HEK293 (cell line): ENCODE data around the gene OR8D1.

Experiments used
- CTCF ChIA-PET: fragments of 350-600 bp; formaldehyde crosslinking; extraction: SDS; loops from one replicate; lab custom pipeline; 2021; ENCODE audit warnings: antibody characterized with exemption; lab: Yijun Ruan, JAX
- POLR2A ChIA-PET: fragments of 300-600 bp; formaldehyde crosslinking; extraction: SDS; loops from one replicate; lab custom pipeline; 2020; ENCODE audit warnings: antibody characterized with exemption, inconsistent platforms; lab: Yijun Ruan, JAX
- H3K27ac ChIP-seq: fragments of 200-500 bp; sonication (Bioruptor generic); 2 replicates; pipeline ENCODE4 v1.5.1; 2014; ENCODE audit warnings: low read depth, low read length, control low read depth, inconsistent platforms; ENCODE audit errors: extremely low read depth
- H3K36me3 ChIP-seq, 2 experiments: fragments of 200-500 bp in 1 of 2; sonication (Bioruptor generic) in 1 of 2; 1 replicate in 1 of 2; 2 replicates in 1 of 2; pipeline ENCODE4 v1.5.1; 2014 to 2017; ENCODE audit warnings: inconsistent platforms in 2 of 2, low read length in 2 of 2; ENCODE audit not compliant: control insufficient read depth in 2 of 2, insufficient read depth in 1 of 2
- H3K4me1 ChIP-seq: fragments of 200-500 bp; sonication (Bioruptor generic); 2 replicates; pipeline ENCODE4 v1.5.1; 2014; ENCODE audit warnings: mild to moderate bottlenecking, low read length, inconsistent platforms; ENCODE audit not compliant: control insufficient read depth, insufficient read depth
- H3K4me3 ChIP-seq: 2 replicates; pipeline ENCODE4 v1.5.1; 2011; ENCODE audit warnings: low read depth, mild to moderate bottlenecking, control low read depth, low read length, moderate library complexity
- H3K9me3 ChIP-seq: fragments of 200-500 bp; sonication (Bioruptor generic); 2 replicates; pipeline ENCODE4 v1.5.1; 2014; ENCODE audit warnings: low read depth, low read length, inconsistent platforms; ENCODE audit not compliant: control insufficient read depth, insufficient read depth
- FEZF1 ChIP-seq: fragments of 450-650 bp; formaldehyde crosslinking; IDR thresholded peaks from 2 replicates; pipeline ENCODE4 v1.5.1; 2016; ENCODE audit warnings: missing biosample characterization, missing genetic modification characterization
- GLI4 ChIP-seq: fragments of 450-650 bp; formaldehyde crosslinking; IDR thresholded peaks from 2 replicates; pipeline ENCODE4 v1.5.1; 2016; ENCODE audit warnings: missing biosample characterization, missing genetic modification characterization
- GLIS1 ChIP-seq: fragments of 450-650 bp; formaldehyde crosslinking; IDR thresholded peaks from 2 replicates; pipeline ENCODE4 v1.5.1; 2016; ENCODE audit warnings: missing biosample characterization, missing genetic modification characterization
- PRDM1 ChIP-seq: fragments of 450-650 bp; formaldehyde crosslinking; IDR thresholded peaks from 2 replicates; pipeline ENCODE4; 2016; ENCODE audit warnings: missing biosample characterization, missing genetic modification characterization
- SP7 ChIP-seq: fragments of 450-650 bp; formaldehyde crosslinking; IDR thresholded peaks from 2 replicates; pipeline ENCODE4 v1.5.1; 2016; ENCODE audit warnings: missing biosample characterization, missing genetic modification characterization
- TCF7L2 ChIP-seq: IDR thresholded peaks from 2 replicates; pipeline ENCODE4 v1.6.1; 2011; ENCODE audit warnings: low read depth, mild to moderate bottlenecking, inconsistent platforms, low read length, moderate library complexity, borderline replicate concordance
- YY1 ChIP-seq: fragments of 450-650 bp; formaldehyde crosslinking; IDR thresholded peaks from 2 replicates; pipeline ENCODE4 v1.5.1; 2018; ENCODE audit warnings: missing biosample characterization, missing genetic modification characterization
- ZBTB6 ChIP-seq: fragments of 450-650 bp; formaldehyde crosslinking; IDR thresholded peaks from 2 replicates; pipeline ENCODE4 v1.5.1; 2017; ENCODE audit warnings: missing biosample characterization, missing genetic modification characterization
- ZFHX2 ChIP-seq: fragments of 450-650 bp; formaldehyde crosslinking; conservative IDR thresholded peaks from 2 replicates; pipeline ENCODE4 v1.5.1; 2016; ENCODE audit warnings: missing biosample characterization, missing genetic modification characterization
- ZNF133 ChIP-seq: fragments of 450-650 bp; formaldehyde crosslinking; IDR thresholded peaks from 2 replicates; pipeline ENCODE4 v1.5.1; 2016; ENCODE audit warnings: missing biosample characterization, missing genetic modification characterization
- ZNF169 ChIP-seq: fragments of 450-650 bp; formaldehyde crosslinking; IDR thresholded peaks from 2 replicates; pipeline ENCODE4 v1.5.1; 2016; ENCODE audit warnings: missing biosample characterization, missing genetic modification characterization
- ZNF184 ChIP-seq: fragments of 450-650 bp; IDR thresholded peaks from 2 replicates; pipeline ENCODE4 v1.5.1; 2018; ENCODE audit warnings: missing biosample characterization, mild to moderate bottlenecking, missing genetic modification characterization
- ZNF2 ChIP-seq: fragments of 450-650 bp; formaldehyde crosslinking; IDR thresholded peaks from 2 replicates; pipeline ENCODE4 v1.5.1; 2016; ENCODE audit warnings: missing biosample characterization, missing genetic modification characterization
- ZNF211 ChIP-seq: fragments of 450-650 bp; formaldehyde crosslinking; IDR thresholded peaks from 2 replicates; pipeline ENCODE4 v1.5.1; 2016; ENCODE audit warnings: low read depth, missing biosample characterization, missing genetic modification characterization
- ZNF266 ChIP-seq: fragments of 450-650 bp; formaldehyde crosslinking; IDR thresholded peaks from 2 replicates; pipeline ENCODE4 v1.5.1; 2016; ENCODE audit warnings: missing biosample characterization, missing genetic modification characterization, low read depth
- ZNF350 ChIP-seq: fragments of 450-650 bp; formaldehyde crosslinking; IDR thresholded peaks from 2 replicates; pipeline ENCODE4 v1.5.0; 2017; ENCODE audit warnings: missing biosample characterization, mild to moderate bottlenecking, missing genetic modification characterization
- ZNF354C ChIP-seq: fragments of 450-650 bp; formaldehyde crosslinking; IDR thresholded peaks from 2 replicates; pipeline ENCODE4 v1.5.1; 2016; ENCODE audit warnings: missing biosample characterization, missing genetic modification characterization, low read depth, borderline replicate concordance
- ZNF423 ChIP-seq: fragments of 450-650 bp; formaldehyde crosslinking; IDR thresholded peaks from 2 replicates; pipeline ENCODE4 v1.5.1; 2016; ENCODE audit warnings: missing biosample characterization, missing genetic modification characterization
- ZNF488 ChIP-seq: fragments of 450-650 bp; formaldehyde crosslinking; IDR thresholded peaks from 2 replicates; pipeline ENCODE4 v1.5.1; 2016; ENCODE audit warnings: missing biosample characterization, missing genetic modification characterization
- ZNF558 ChIP-seq: fragments of 450-650 bp; formaldehyde crosslinking; IDR thresholded peaks from 2 replicates; pipeline ENCODE4 v1.5.1; 2016; ENCODE audit warnings: missing biosample characterization, missing genetic modification characterization
- ZNF621 ChIP-seq: fragments of 450-650 bp; formaldehyde crosslinking; IDR thresholded peaks from 2 replicates; pipeline ENCODE4 v1.5.1; 2017; ENCODE audit warnings: missing biosample characterization, missing genetic modification characterization
- ZNF777 ChIP-seq: fragments of 450-650 bp; formaldehyde crosslinking; IDR thresholded peaks from 2 replicates; pipeline ENCODE4 v1.5.1; 2017; ENCODE audit warnings: missing biosample characterization, missing genetic modification characterization, borderline replicate concordance
- ZSCAN23 ChIP-seq: fragments of 450-650 bp; formaldehyde crosslinking; IDR thresholded peaks from 2 replicates; pipeline ENCODE4 v1.5.1; 2016; ENCODE audit warnings: missing biosample characterization, missing genetic modification characterization
- ZSCAN5A ChIP-seq: fragments of 450-650 bp; formaldehyde crosslinking; IDR thresholded peaks from 2 replicates; pipeline ENCODE4 v1.5.1; 2016; ENCODE audit warnings: missing biosample characterization, missing genetic modification characterization
- TF ChIP-seq, protein P1 (sequence below): fragments of 450-650 bp; formaldehyde crosslinking; IDR thresholded peaks from 2 replicates; pipeline ENCODE4 v1.5.1; 2016; ENCODE audit warnings: missing biosample characterization, missing genetic modification characterization, borderline replicate concordance
- TF ChIP-seq, protein P2 (sequence below): sonication (generic); formaldehyde crosslinking; IDR thresholded peaks from 2 replicates; pipeline ENCODE4 v1.8.1; 2022; ENCODE audit warnings: mild to moderate bottlenecking, moderate library complexity, missing genetic modification reagents

Gene OR8D1

GRCh38 chr11:124339396-124340141, 25.8 kb upstream of the OR8D1 start (continued):
- no peak for TF ChIP-seq PRDM1
- no peak for TF ChIP-seq ZNF423 (tag by site-specific recombination)
- TF ChIP-seq, protein P1, sequence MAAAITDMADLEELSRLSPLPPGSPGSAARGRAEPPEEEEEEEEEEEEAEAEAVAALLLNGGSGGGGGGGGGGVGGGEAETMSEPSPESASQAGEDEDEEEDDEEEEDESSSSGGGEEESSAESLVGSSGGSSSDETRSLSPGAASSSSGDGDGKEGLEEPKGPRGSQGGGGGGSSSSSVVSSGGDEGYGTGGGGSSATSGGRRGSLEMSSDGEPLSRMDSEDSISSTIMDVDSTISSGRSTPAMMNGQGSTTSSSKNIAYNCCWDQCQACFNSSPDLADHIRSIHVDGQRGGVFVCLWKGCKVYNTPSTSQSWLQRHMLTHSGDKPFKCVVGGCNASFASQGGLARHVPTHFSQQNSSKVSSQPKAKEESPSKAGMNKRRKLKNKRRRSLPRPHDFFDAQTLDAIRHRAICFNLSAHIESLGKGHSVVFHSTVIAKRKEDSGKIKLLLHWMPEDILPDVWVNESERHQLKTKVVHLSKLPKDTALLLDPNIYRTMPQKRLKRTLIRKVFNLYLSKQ (tag by site-specific recombination), result no peak

GRCh38 chr11:124331873-124332272, 18.1 kb upstream of the OR8D1 start:
- TF ChIP-seq ZBTB6, result no peak
- TF ChIP-seq ZNF777, result no peak
- TF ChIP-seq ZNF169 (tag by site-specific recombination), result no peak
- TF ChIP-seq GLIS1 (tag by site-specific recombination), result no peak
- no peak for TF ChIP-seq ZSCAN5A (tag by site-specific recombination)
- TF ChIP-seq, protein P2, sequence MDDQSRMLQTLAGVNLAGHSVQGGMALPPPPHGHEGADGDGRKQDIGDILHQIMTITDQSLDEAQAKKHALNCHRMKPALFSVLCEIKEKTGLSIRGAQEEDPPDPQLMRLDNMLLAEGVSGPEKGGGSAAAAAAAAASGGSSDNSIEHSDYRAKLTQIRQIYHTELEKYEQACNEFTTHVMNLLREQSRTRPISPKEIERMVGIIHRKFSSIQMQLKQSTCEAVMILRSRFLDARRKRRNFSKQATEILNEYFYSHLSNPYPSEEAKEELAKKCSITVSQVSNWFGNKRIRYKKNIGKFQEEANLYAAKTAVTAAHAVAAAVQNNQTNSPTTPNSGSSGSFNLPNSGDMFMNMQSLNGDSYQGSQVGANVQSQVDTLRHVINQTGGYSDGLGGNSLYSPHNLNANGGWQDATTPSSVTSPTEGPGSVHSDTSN, result no peak
- TF ChIP-seq FEZF1, result no peak
- TF ChIP-seq ZSCAN23 (tag by site-specific recombination), result no peak
- TF ChIP-seq ZFHX2, result no peak
- TF ChIP-seq ZNF266, result no peak
- no peak for TF ChIP-seq SP7
- no peak for TF ChIP-seq ZNF133 (tag by site-specific recombination)
- CTCF ChIA-PET, result interaction anchor here (0.7 to 1.2 kb wide), 2 partner anchors 137 to 262 kb away, joined by 3 to 8 read pairs; no protein-coding TSS in a partner anchor
- POLR2A ChIA-PET, result no interaction called here

DNA sequence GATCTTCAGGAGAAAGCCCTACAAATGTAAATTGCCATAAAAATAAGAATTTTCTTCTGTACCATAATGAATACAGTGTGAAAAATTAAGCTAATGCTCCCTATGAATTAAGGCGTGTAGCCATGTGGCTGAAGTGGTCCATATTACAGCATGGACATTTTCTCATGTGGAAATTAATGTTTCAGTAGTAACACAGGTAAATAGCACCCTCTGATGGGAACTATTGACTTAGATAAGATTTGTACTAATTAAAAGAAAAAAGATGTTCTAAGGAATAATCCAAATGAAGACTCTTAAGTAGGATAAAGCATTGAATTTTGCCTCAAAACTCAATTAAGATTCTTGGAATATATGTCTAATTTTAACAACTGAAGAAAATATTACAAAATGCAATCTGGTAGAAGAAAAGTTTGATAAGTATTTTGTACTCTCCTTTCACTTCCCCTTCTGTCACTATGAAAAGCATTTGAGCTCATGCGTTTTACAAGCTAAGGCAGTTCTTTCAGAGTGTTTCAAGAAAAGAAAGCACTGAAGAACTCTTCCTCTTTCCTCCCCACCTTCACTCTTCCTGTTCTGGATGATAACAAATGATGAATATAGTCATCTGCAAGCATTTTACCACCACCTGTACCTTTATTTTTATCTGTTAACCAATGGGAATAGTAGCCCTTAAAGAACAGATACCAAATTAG, 16.2 kb upstream of the OR8D1 start:
- H3K9me3 ChIP-seq, result no peaks in the 10 kb centered on the region
- POLR2A ChIA-PET, result no interaction called here
- no peak overlapping the region for H3K27ac ChIP-seq
- no peaks in the 10 kb centered on the region for H3K36me3 ChIP-seq
- CTCF ChIA-PET, result interaction anchor here (1.0 kb wide), 1 partner anchor 177 kb away, joined by 4 read pairs; no protein-coding TSS in a partner anchor
- H3K4me3 ChIP-seq, result no peak overlapping the region
- no peaks in the 10 kb centered on the region for H3K4me1 ChIP-seq
- TF ChIP-seq ZNF211, result no peak
- TF ChIP-seq ZNF354C (tag by site-specific recombination), result no peak
- TF ChIP-seq ZNF558, result no peak
- no peak for TF ChIP-seq ZNF2 (tag by site-specific recombination)
- TF ChIP-seq TCF7L2, result no peak
- TF ChIP-seq ZNF350 (tag by site-specific recombination), result no peak
- no peak for TF ChIP-seq ZNF621
- TF ChIP-seq GLI4, result no peak
- no peak for TF ChIP-seq ZNF488 (tag by site-specific recombination)
- TF ChIP-seq ZNF184 (tag by site-specific recombination), result no peak
- TF ChIP-seq YY1, result no peak

More at GRCh38 chr11:124331873-124332272, 18.1 kb upstream of the OR8D1 start:
- H3K36me3 ChIP-seq, result no peaks in the 10 kb centered on the region
- H3K9me3 ChIP-seq, result no peaks in the 10 kb centered on the region
- no peak overlapping the region for H3K27ac ChIP-seq
- no peaks in the 10 kb centered on the region for H3K4me1 ChIP-seq
- no peak overlapping the region for H3K4me3 ChIP-seq
